Measurements from ENCODE around the gene GGCX. TPM values are rescaled to one million over a fixed set of nuclear protein-coding genes. Genes with fewer than 3 reads are reported as not detected.

Gene GGCX
- total and polyA plus RNA-seq, 2 of the 4 experiments (the other 2 are of a cell fraction) = 35.0 to 39.4 TPM

- in situ Hi-C loops (cut with MboI; ENCODE audit: low sequenced_read_pairs) (no loop called here), dilution Hi-C loops (cut with HindIII; ENCODE audit: low sequenced_read_pairs, unreplicated experiment) (no loop called here), intact Hi-C loops (cut with micrococcal nuclease) (no loop called here)
- BruUV-seq (replicated peaks) = no TSS peak
- Histone ChIP-seq H3K4me2 (ENCODE audit: low read depth, low read length) (no peak overlapping the region), H3K27ac (ENCODE audit: insufficient read depth, low read length) (peak overlapping the region; percentile 38; the same call in 1 of the 2 replicates), H2BK5ac (ENCODE audit: low read depth, low read length, poor library complexity, severe bottlenecking) (peak overlapping the region; percentile 92), H3K4me3 (ENCODE audit: insufficient read depth, low read depth, low read length) (no peak overlapping the region), H3K23ac (ENCODE audit: low read depth, low read length) (peak overlapping the region; percentile 55; the same call in 1 of the 2 replicates), H3K18ac (ENCODE audit: low read depth, low read length) (no peak overlapping the region), H2AK9ac (replicated peaks; ENCODE audit: low read depth, low read length, poor library complexity) (peak overlapping the region; percentile 77), H2BK20ac (ENCODE audit: low read depth, low read length) (no peak overlapping the region), H3K36me3 (ENCODE audit: control insufficient read depth, insufficient read depth, low read length) (peaks cover under 1% of the 10 kb centered on the region; the same call in 1 of the 2 replicates), H2BK15ac (ENCODE audit: low read depth, low read length) (peak overlapping the region; percentile 63; the same call in 1 of the 3 replicates), H4K91ac (ENCODE audit: insufficient read depth, low read depth, low read length) (peak overlapping the region; percentile 77; the same call in 1 of the 2 replicates), H3K14ac (replicated peaks; ENCODE audit: low read depth, low read length) (peak overlapping the region; percentile 90; the same call in 1 of the 2 replicates), H3K4me1 (ENCODE audit: control insufficient read depth, insufficient read depth, low read length) (peaks cover 23% of the 10 kb centered on the region), H3K9ac (ENCODE audit: low read depth, low read length) (no peak overlapping the region), H4K8ac (ENCODE audit: low read depth in 2 of 2, low read length in 2 of 2) (peak overlapping the region in 1 of 2 experiments; percentile 74; a peak in 3 of 4 replicates), H3K79me1 (ENCODE audit: low read depth in 1 of 2, low read length in 2 of 2) (peaks cover 33 to 72% of the 10 kb centered on the region in 2 experiments), H2BK120ac (ENCODE audit: low read depth, low read length) (peak overlapping the region; percentile 77; the same call in 1 of the 2 replicates), H3K4ac (ENCODE audit: low read depth, low read length) (peak overlapping the region; percentile 80), H2AFZ (replicated peaks; ENCODE audit: low read length, poor library complexity) (peak overlapping the region; percentile 45), H2AK5ac (ENCODE audit: low read depth, low read length) (peak overlapping the region; percentile 93; the same call in 1 of the 2 replicates), H4K20me1 (ENCODE audit: insufficient read depth, low read length) (peaks cover 13% of the 10 kb centered on the region), H4K5ac (ENCODE audit: low read depth, low read length) (peak overlapping the region; percentile 10; the same call in 1 of the 2 replicates), H3K9me3 (ENCODE audit: control insufficient read depth, insufficient read depth, low read length) (no peaks in the 10 kb centered on the region), H3K27me3 (ENCODE audit: control insufficient read depth, insufficient read depth, low read length) (no peaks in the 10 kb centered on the region), H3K9me1 (ENCODE audit: insufficient read depth, low read length) (peaks cover 29% of the 10 kb centered on the region), H3K56ac (ENCODE audit: extremely low read depth, insufficient read depth, low read length) (no peak overlapping the region)
- no peak for DNase-seq
- POLR2A ChIA-PET (ENCODE audit: unreplicated experiment) = interaction anchor here (0.7 to 1.3 kb wide), 2 partner anchors 58 to 172 kb away, joined by 3 read pairs; no protein-coding TSS in a partner anchor
- no peak for ATAC-seq (ENCODE audit: low read depth)
- TF ChIP-seq MAZ (IDR thresholded peaks at IDR 0.05; ENCODE audit: borderline replicate concordance, low read depth, low read length) (no peak), CEBPB (IDR thresholded peaks at IDR 0.05; ENCODE audit: low read depth, low read length) (no peak), RCOR1 (IDR thresholded peaks at IDR 0.05; ENCODE audit: insufficient replicate concordance, low read length) (no peak), RAD21 (IDR thresholded peaks at IDR 0.05; ENCODE audit: low read length) (no peak), SMC3 (IDR thresholded peaks at IDR 0.05; ENCODE audit: low read depth, low read length) (no peak), MAFK (IDR thresholded peaks at IDR 0.05; ENCODE audit: low read depth, low read length) (no peak), POLR2A (IDR thresholded peaks at IDR 0.05; ENCODE audit: low read depth, low read length) (no peak), RFX5 (IDR thresholded peaks at IDR 0.05; ENCODE audit: low read depth, low read length) (no peak), FOS (IDR thresholded peaks at IDR 0.05; ENCODE audit: low read depth, low read length) (no peak), USF2 (IDR thresholded peaks at IDR 0.05; ENCODE audit: low read depth, low read length) (no peak), MXI1 (IDR thresholded peaks at IDR 0.05; ENCODE audit: borderline replicate concordance, low read depth, low read length) (no peak), BHLHE40 (IDR thresholded peaks at IDR 0.05; ENCODE audit: low read depth, low read length) (no peak), CTCF (conservative IDR thresholded peaks at IDR 0.05; ENCODE audit: low read depth, low read length) (no peak)
- TF ChIP-seq, protein P1, sequence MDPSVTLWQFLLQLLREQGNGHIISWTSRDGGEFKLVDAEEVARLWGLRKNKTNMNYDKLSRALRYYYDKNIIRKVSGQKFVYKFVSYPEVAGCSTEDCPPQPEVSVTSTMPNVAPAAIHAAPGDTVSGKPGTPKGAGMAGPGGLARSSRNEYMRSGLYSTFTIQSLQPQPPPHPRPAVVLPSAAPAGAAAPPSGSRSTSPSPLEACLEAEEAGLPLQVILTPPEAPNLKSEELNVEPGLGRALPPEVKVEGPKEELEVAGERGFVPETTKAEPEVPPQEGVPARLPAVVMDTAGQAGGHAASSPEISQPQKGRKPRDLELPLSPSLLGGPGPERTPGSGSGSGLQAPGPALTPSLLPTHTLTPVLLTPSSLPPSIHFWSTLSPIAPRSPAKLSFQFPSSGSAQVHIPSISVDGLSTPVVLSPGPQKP (IDR thresholded peaks at IDR 0.05; ENCODE audit: borderline replicate concordance, low read depth, low read length) = no peak
- CTCF ChIA-PET = no interaction called here
- WGBS, 2 experiments (ENCODE audit: extremely low coverage in 2 of 2, insufficient read length in 1 of 2) = 81% methylated on average over 6 of the region's 12 CpGs; no CpG with 5 or more reads in 1 of the 2 experiments
Measured at GRCh38 chr2:85591563-85591962, 30.3 kb upstream of the GGCX start.

Data from IMR-90 (cell line).